ENCODE data around the gene TTC7B.

GRCh38 chr14:90864741-90865140 lies 48.5 kb upstream of the TTC7B start:
- TF ChIP-seq CTCF (IDR thresholded peaks at IDR 0.05) (no peak), POLR2A (IDR thresholded peaks at IDR 0.05) (no peak)

Measured in Peyer's patch (tissue), 4 donors.